NCI-H128 (cell line): ENCODE measurements around the gene EMC1.
"Not testable (repeated sequence)": the region's sequence is repeated elsewhere in the genome, so short reads cannot be mapped to it uniquely, and the experiment has no call there.

Experiments used
- DNase-seq: peaks from one replicate; lab custom pipeline; 2025; ENCODE audit not compliant: unreplicated experiment; lab: John Stamatoyannopoulos, UW

The EMC1 gene

DNA sequence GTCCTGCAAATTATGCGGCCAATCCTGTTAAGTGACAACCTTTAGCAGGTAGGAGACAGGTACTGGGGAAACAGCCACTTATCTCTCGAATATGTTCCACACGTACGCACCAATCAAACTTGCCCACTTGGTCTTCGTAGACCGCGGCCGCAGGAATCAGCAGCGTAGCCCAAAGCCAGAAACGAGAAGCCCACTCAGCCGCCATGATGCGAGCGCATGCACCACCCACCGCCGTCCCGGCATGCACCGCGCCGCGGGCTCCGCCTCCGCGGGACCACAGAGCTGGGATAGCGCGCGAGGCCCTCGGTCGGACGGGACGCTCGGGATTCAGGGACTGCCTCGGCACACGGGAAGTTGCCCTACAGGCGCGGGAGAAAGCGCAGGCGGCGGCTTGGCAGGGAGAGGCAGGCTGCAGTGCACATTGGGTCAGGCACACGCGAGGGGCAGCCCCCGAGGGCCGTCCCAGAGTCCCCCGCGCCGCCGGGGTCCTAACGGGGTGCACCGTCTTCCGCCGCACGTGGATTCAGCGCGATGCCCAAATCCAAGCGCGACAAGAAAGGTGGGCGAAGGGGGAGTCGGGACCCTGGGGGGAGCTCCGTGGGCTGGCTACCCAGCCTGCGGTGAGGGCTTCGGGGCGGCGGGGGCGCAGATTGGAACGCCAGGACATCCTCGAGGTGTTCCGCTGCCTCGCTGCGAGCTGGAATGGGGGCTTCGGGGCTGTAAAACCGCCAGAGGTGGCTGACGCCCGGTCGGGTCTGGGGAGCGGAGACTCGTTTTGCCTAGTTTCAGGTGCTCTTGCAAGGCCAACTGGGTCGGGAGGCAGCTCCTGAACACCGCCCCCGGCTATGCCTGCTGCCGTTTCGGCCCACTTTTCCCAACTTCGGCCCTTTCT lies at the start of gene EMC1, which contains the start of gene MRTO4:
EMC1 (minus strand) TSS at position 220 of the 892 bp plus-strand sequence; CDS start at position 205, 15 bp downstream.
MRTO4 (plus strand) TSS at position 501 of the 892 bp plus-strand sequence; CDS start at position 532, 31 bp downstream.
- DNase-seq: peak; percentile 61

DNA sequence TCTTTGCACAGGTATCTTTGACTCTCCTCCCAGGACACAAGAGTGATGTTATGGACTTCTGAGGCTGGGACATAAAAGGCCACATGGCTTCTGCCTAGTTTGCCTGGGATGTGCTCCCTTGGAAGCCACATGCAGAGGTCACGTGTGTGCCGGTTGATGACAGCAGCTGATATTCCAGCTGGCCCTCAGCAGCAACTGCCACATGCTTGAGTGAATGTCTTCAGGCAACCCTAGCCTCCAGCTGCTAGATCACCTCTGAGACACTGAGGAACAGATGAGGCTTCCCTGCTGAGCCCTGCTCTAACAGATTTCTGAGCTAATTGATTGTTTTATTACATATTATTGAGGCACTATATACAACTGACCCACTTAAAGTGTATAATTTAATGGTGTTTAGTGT lies 48.9 kb upstream of the EMC1 start:
- no peak for DNase-seq

DNA sequence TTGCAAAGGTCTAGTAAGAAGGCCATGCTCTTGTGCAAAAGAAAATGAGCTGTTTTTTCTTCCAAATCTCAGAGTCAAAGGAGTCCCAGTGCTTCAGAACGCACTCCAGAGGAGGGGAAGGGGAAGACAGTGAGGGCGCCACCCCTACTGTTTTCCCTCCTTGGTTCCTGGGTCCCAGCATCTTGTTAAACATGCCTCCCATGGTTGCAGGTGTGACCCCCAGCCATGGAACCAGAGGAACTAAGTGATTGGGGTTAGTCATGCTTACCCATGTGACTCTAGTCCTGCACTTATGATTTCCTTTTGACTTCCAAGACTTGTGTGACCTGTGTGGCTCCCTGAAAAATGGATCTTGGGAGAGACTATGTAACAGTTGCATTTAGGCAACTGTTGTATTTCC lies 43.3 kb upstream of the EMC1 start:
- DNase-seq: no peak

DNA sequence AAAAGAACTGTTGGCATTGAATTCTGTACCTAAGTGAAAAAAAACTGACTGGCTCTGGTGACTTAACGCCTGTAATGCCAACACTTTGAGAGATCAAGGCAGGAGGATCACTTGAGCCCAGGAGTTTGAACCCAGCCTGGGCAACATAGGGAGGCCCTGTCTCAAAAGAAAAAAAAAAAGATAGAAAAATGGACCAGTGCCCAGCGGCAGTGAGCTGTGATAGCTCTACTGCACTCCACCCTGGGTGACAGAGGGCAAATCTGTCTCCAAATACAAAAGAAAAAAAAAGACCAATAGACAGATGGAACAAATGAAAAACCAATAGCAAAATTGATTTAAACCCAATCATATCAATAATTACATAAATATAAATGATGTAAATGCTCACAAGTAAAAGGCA lies 37.9 kb upstream of the EMC1 start:
- DNase-seq: no peak

DNA sequence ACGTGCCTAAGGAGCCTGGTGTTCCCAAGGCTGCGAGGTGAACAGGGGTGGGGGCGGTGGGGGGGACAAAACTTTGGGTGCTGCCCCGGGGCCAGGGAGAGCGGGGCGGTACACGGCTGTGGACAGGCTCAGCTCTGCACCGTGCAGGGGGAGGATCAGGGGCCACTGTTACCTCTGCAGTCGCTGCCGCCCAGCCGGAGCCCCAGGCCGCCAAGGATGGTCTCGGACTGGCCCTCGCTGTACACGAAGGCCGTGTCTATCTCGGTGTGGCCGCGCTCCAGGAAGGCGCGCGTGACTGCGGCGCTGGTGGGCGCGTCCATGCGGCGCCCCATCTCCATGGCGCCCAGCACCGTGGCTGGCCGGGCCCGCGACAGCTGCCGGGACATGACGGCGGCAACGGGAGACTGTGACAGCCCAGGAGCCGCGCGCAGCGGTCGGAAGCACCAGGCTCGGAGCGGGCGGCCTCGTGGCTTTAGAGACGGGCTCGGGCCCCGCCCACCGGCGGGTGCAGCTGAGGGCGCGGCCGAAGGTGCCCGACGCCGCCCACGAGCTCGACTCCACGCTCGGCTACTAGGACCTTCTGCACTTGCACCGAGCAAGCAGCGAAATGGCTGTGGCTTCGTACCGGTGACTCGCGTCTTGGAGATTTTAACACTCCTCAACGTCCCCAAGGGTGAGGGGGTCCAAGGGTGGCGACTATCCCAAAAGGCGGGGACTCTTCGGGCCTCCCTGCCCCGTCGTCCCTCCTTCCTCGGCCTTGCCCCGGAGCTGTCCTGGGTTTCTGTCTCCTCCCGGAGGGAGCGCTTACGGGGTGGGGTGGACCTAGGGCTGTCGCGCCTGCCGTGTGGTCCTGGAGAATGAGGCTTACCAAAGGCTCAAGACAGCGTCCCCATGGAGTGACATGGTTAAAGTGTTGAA lies 37.3 kb upstream of the EMC1 start, which contains the start of gene AKR7A3:
AKR7A3 (minus strand) TSS at position 447 of the 918 bp plus-strand sequence; CDS start at position 386, 61 bp downstream.
- DNase-seq: not testable (repeated sequence)

DNA sequence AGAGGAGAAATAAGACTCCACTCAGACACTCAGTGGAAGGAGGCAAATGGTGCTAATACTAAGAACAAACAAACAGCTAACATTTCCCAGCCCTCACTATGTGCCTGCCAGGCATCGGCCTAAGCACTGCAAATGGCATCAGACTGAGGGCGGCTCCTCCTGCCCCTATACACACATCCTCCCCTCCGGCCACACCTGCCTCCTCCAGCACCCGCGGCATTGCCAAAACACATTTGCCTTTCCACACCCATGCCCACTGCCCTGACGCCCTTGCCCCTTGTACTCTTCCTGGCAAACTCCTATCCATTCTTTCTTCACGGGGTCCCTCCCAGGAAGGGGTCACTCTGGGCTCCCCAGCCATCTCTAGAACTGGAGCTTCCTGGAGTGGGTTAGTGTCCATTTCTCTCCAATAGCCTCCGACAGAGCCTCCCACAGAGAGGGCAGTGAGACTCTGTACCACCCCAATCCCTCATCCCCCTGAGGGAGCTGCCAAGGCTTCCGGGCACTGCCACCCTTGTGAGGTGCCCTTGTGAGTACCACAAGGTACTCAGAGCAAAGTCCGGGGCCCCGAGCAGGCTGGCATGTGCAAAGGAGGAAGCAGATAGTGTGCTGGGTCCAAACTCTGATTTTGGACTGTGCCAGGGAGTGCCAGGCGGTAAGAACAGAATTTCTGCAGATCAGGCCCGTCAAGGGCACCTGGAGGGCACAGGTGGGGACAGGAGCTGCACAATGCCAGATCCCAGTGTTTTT lies 36.3 kb upstream of the EMC1 start:
- DNase-seq: no peak

DNA sequence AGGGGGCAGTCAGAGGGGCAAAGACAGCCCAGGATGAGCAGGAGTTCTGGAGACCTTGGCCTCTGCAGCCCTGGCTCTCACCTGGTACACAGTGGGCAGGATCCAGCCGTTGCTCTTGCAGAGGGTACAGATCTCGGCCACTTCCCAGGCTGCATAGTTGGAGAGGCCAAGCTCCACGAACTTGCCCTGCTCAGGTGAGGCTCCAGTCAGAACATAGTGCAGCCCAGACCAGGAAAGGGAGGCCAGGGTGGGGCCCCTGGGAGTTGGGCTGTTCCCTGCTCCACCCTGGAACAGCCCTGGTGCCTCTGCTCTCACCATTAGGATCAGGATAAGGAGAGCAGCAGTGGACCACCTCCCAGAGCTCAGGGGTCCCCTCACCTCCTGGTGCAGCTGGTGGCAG lies 34.5 kb upstream of the EMC1 start:
- DNase-seq: not testable (repeated sequence)

DNA sequence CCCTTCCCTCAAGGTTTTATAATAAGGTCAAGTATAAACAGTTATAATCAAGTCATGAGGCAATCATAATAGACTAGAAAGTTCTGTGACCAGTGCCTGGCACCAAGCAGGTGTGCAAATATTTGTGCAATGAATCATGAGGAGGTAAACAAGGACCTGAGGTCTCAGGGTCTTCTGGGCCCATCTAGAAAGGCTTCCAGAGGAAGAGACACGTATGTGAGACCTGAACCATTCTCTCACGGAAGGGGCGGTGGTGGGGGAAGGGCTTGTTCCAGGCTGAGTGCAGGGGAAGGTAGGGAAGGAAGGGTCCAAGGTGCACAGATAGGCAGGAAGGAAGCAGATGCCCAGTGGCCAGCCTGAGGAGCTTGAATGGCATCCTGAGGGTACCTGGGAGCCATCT lies 34.0 kb upstream of the EMC1 start:
- DNase-seq: not testable (repeated sequence)

DNA sequence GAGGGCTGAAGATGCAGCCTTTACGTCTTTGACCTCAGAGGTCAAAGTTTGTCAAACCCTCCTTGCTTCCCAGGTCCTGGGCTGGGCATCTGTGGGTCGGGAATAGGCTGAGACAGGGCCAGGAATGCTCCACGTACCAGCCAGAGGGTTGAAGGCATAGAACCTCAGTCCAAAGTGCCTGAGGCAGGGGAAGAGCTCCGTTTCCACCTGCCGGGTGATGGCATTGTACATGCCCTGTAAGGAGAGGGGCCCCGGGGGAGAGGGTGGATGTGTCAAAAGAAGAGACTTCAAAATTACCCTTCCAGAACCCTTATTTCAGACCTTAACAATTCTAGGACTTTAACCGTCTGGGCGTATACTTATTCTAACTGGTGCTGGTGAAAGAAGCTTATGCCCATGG lies 33.6 kb upstream of the EMC1 start:
- DNase-seq: no peak

DNA sequence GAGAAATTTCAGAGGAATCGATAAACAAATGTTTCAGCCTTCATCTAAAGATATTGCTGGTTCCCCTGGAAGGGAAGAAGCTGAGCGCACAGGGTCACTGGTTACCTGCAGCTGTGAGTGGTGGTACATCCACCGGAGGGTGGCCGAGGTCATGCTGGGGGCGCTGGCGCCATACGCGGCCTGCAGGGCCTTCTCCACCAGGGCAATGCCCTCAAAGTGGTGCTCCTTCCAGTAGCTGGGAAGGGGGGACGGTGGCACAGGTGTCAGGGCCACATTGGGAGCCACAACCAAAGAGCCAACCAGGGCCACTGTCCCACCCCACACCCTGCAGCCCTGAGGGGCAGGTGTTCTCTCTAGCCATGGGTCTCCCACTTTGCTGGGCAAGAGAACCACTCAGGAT lies 32.6 kb upstream of the EMC1 start:
- DNase-seq: no peak

DNA sequence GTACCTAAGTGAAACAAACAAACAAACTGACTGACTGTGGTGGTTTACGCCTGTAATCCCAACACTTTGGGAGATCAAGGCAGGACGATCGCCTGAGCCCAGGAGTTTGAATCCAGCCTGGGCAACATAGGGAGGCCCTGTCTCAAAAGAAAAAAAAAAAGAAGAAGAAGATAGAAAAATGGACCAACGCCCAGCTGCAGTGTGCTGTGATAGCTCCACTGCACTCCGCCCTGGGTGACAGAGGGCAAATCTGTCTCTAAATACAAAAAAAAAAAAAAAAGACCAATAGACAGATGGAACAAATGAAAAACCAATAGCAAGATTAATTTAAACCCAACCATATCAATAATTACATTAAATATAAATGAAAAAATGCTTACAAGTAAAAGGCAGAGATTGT lies 23.3 kb upstream of the EMC1 start:
- DNase-seq: no peak

DNA sequence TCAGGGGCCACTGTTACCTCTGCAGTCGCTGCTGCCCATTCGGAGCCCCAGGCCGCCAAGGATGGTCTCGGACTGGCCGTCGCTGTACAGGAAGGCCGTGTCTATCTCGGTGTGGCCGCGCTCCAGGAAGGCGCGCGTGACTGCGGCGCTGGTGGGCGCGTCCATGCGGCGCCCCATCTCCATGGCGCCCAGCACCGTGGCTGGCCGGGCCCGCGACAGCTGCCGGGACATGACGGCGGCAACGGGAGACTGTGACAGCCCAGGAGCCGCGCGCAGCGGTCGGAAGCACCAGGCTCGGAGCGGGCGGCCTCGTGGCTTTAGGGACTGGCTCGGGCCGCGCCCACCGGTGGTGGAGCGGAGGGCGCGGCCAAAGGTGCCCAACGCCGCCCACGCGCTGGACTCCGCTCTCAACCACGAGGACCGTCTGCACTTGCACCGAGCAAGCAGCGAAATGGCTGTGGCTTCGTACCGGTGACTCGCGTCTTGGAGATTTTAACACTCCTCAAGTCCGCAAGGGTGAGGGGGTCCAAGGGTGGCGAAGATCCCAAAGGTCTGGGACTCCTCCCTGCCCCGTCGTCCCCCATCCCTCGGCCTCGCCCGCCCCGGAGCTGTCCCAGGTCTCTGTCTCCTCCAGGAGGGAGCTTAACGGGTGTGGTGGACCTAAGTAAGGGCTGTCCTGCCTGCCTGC lies 22.7 kb upstream of the EMC1 start:
- not testable (repeated sequence) for DNase-seq

DNA sequence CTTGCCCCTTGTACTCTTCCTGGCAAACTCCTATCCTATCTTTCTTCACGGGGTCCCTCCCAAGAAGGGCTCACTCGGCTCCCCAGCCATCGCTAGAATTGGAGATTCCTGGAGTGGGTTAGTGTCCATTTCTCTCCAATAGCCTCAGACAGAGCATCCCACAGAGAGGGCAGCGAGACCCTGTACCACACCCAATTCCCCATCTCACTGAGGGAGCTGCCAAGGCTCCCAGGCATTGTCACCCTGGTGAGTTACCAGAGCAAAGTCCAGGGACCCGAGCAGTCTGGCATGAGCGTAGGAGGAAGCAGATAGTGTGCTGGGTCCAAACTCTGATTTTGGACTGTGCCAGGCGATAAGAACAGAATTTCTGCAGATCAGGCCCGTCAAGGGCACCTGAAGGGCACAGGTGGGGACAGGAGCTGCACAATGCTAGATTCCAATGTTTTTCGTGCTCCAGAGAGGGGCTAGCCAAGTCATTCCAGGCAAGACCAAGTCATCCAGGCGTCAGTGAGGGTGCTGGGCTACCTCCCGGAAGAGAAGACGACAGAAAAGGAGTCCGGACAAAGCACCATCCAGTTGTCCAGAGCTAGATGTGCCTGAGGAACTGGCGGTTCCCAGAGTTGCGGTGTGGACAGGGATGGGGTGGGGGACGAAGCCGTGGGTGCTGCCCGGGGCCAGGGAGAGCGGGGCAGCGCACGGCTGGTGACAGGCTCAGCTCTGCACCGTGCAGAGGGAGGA lies 22.0 kb upstream of the EMC1 start:
- DNase-seq: no peak

DNA sequence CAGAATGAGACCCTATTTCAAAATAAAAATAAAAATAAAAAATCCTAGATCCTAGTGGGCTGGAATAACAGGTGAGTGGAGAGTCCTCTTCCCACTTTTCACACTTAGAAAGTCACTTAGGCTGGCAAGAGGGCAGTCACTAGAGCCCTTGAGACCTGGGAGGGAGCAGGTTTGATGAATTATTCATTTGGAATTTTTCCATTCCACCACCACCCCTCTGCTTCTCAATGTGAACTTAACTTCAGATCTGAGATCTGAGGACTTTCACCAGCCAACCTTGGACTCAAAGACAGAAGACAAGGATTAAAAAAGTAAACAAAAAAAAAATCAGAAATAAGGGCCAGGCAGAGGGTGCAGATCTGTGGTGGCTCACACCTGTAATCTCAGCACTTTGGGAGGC lies 20.7 kb upstream of the EMC1 start:
- no peak for DNase-seq

DNA sequence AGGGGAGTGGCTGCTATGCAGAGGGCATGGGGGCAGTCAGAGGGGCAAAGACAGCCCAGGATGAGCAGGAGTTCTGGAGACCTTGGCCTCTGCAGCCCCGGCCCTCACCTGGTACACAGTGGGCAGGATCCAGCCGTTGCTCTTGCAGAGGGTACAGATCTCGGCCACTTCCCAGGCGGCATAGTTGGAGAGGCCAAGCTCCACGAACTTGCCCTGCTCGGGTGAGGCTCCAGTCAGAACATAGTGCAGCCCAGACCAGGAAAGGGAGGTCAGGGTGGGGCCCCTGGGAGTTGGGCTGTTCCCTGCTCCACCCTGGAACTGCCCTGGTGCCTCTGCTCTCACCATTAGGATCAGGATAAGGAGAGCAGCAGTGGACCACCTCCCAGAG lies 19.0 kb upstream of the EMC1 start:
- DNase-seq: not testable (repeated sequence)

DNA sequence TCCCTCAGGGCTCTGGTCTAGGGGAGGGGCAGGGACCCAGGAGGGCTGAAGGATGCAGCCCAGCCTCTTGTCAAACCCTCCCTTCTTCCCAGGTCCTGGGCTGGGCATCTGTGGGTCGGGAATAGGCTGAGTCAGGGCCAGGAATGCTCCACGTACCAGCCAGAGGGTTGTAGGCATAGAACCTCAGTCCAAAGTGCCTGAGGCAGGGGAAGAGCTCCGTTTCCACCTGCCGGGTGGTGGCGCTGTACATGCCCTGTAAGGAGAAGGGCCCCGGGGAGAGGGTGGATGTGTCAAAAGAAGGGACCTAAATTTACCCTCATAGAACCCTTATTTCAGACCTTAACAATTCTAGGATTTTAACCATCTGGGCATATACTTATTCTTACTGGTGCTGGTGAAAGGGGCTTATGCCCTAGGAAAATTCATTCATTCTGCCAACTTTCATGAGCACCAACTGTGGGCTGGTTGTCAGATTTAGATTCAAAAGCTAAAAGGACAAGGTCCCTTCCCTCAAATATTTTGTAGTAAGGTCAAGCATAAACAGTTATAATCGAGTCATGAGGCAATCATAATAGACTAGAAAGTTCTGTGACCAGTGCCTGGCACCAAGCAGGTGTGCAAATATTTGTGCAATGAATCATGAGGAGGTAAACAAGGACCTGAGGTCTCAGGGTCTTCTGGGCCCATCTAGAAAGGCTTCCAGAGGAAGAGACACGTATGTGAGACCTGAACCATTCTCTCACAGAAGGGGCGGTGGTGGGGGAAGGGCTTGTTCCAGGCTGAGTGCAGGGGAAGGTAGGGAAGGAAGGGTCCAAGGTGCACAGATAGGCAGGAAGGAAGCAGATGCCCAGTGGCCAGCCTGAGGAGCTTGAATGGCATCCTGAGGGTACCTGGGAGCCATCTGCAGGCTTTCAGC lies 18.4 kb upstream of the EMC1 start:
- not testable (repeated sequence) for DNase-seq

DNA sequence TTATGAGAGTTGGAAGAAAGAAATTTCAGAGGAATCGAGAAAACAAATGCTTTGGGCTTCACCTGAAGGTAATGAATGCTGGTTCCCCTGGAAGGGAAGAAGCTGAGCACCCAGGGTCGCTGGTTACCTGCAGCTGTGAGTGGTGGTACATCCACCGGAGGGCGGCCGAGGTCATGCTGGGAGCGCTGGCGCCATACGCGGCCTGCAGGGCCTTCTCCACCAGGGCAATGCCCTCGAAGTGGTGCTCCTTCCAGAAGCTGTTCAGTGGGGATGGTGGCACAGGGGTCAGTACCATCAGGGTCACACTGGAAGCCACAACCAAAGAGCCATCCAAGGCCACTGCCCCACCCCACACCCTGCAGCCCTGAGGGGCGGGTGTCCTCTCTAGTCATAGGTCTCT lies 17.1 kb upstream of the EMC1 start:
- no peak for DNase-seq

DNA sequence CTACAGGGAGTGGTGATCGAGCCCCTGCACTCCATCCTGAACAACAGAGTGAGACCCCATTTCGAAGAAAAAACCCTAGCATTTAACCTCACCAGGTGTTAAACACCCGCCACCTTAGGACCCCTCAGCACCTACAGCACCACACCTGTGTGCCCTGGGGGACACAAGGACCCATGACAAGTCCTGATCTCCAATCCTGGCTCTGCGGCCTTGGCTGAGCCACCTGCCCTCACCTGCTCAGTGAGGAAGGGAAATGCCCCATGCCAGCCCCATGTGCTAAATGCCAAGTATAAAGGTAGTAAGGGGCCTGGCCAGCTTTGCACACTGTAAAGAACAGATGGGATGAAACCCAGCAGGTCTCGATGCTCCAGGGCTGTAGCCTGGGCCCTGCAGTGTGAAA lies 11.4 kb upstream of the EMC1 start:
- no peak for DNase-seq

DNA sequence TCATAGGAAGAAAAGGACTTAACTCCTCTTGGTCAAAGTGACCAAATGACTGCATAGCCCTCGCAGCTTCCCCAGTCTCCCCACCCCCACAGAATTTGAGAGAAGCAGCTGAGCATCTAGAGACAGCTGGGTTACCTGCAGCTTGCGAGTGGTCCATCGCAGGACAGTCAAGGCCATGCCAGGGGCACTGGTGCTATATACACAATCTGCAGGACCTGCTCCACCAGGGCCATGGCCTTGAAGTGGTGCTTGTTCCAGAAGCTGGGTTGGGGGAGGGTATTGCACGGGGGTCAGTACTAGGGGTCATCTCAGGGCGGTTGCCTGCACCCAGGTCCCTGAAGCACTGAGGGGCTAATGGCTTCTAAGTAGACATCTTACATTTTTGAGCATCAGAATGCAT lies 10.7 kb upstream of the EMC1 start:
- DNase-seq: no peak
